Activated CD4-positive, alpha-beta memory T cell treated with anti-CD3 and anti-CD28 coated beads, Interleukin-2, amount 10 ng/mL, durations not matched to agents 7 days and 5 days (primary cell): ENCODE results near the gene MRPS33. TPM values are rescaled to one million over a fixed set of nuclear protein-coding genes. Genes with fewer than 3 reads are reported as not detected.
A peak's percentile ranks its signal among the peaks of the same experiment; 100 is the strongest.
"Not testable (repeated sequence)": the region's sequence is repeated elsewhere in the genome, so short reads cannot be mapped to it uniquely, and the experiment has no call there.

ENCODE experiments used
- CTCF ChIA-PET: fragments of 350-600 bp; sonication (Branson Sonifier 250); formaldehyde crosslinking; loops from one replicate; lab custom pipeline; 2021; ENCODE audit warnings: antibody characterized with exemption, inconsistent platforms; lab: Charles Lee
- POLR2A ChIA-PET: fragments of 350-600 bp; sonication (Branson Sonifier 250); formaldehyde crosslinking; loops from one replicate; lab custom pipeline; 2021; ENCODE audit warnings: antibody characterized with exemption; lab: Charles Lee
- DNase-seq: peaks from one replicate; pipeline ENCODE4 v3.0.0-alpha.2; 2020
- H3K27ac Mint-ChIP-seq: one replicate; pipeline ENCODE4 v1.8.0; 2021; ENCODE audit warnings: mild to moderate bottlenecking, mixed read lengths
- H3K27me3 Mint-ChIP-seq: one replicate; pipeline ENCODE4 v1.8.0; 2021; ENCODE audit warnings: mixed read lengths
- H3K36me3 Mint-ChIP-seq: one replicate; pipeline ENCODE4 v1.8.0; 2021; ENCODE audit warnings: low read depth, mixed read lengths
- H3K4me1 Mint-ChIP-seq: one replicate; pipeline ENCODE4 v1.8.0; 2021; ENCODE audit warnings: mixed read lengths
- H3K4me3 Mint-ChIP-seq: one replicate; pipeline ENCODE4 v1.8.0; 2021; ENCODE audit warnings: mild to moderate bottlenecking, mixed read lengths
- H3K9me3 Mint-ChIP-seq: one replicate; pipeline ENCODE4 v1.8.0; 2021; ENCODE audit warnings: mixed read lengths
- total RNA-seq, 2 experiments: library from RNA; stranded (reverse); gene quantifications; one replicate each; pipeline ENCODE4 v1.2.3, GENCODE V29; 2021

Gene MRPS33
- total RNA-seq, result 10 to 100 TPM; 58.5 to 68.3 TPM

DNA sequence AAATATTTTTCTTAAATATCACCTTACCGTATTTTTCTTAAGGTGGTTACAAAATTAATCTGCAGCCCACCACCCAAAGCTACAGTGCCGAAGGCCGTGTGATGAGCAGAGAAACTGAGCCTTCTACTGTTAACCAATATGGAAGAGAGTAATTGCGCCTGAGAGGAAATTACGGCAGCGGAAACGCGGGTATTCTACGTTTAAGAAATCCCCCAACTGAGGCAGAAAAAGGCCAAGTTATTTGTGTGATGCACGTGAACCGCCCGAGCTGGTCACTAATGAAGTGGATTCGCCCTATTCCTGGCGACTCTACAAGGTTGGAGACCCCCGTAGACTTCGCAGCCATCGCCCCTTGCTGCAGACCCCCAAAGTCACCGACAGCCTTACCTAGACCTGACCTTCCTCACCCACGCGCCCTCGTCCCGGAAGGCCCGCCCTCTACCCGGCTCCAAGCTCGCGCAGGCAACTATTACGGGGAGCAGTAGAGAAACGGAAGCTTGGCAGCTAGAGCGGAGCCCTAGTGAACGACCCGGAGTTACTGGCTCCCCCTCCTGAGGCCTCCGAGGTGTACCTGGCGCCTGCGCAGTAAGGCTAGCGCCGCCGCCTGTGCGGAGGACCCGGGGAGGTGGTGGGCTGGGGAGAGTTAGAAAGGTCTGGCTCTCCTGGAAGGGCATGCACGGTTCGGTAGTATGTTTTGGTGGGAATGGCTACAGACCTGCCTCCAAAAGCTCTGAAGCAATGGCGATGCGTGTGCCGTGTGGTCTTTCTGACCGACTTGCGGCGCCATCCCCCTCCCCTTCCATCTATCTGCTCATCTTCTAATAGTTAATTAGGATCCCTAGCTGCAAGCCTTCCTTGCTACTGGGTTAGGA is at the start of gene MRPS33:
MRPS33 (minus strand) TSS at position 429 of the 872 bp plus-strand sequence. CDS start 4,319 bp downstream, outside the sequence.
- peak within 1 kb of the TSS; percentile 96 for H3K27ac Mint-ChIP-seq
- ChIA-PET CTCF (interaction anchor here (0.5 to 6.3 kb wide), 17 partner anchors 10 to 723 kb away, joined by 3 to 66 read pairs (median 5); partner anchors contain the start of genes ADCK2, BRAF and SSBP1), POLR2A (interaction anchor here (0.9 to 3.9 kb wide), 24 partner anchors 9 to 724 kb away, joined by 3 to 34 read pairs (median 7); partner anchors contain the start of genes ADCK2, AGK, BRAF and NDUFB2)
- peaks cover 38% of the 10 kb centered on the region for H3K4me1 Mint-ChIP-seq
- H3K27me3 Mint-ChIP-seq, result peaks cover 12% of the 10 kb centered on the region
- H3K9me3 Mint-ChIP-seq, result peaks cover 2% of the 10 kb centered on the region
- H3K36me3 Mint-ChIP-seq, result peaks cover 5% of the 10 kb centered on the region
- peak; percentile 95 for DNase-seq
- peak within 1 kb of the TSS; percentile 97 for H3K4me3 Mint-ChIP-seq

DNA sequence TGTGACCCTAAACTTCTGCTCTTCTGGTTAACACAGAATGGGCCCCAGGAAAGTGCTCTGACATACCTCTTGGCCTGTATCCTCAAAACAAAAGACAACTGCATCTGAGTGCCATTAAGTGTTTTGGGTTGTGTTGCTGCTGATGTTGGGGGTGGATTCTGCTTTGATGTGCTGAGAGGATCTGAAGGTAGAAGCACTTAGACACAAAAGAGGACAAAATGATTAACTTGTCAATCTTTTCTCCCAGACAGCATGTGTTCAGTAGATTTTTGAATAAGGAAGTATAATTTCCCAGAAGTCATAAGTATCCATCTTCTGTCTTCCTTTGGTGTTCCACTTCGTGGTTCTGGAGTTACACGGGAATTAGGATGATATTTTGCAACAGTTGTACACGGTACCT is 43.0 kb upstream of the MRPS33 start:
- Mint-ChIP-seq H3K9me3 (no peaks in the 10 kb centered on the region), H3K36me3 (no peaks in the 10 kb centered on the region), H3K27me3 (peaks cover 7% of the 10 kb centered on the region), H3K4me1 (peaks cover 18% of the 10 kb centered on the region), H3K27ac (no peak overlapping the region), H3K4me3 (no peak overlapping the region)
- no peak for DNase-seq
- CTCF ChIA-PET, result no interaction called here
- POLR2A ChIA-PET, result no interaction called here

- H3K4me3 Mint-ChIP-seq, result no peak overlapping the region
- H3K4me1 Mint-ChIP-seq, result peaks cover 30% of the 10 kb centered on the region
- H3K27ac Mint-ChIP-seq, result no peak overlapping the region
- H3K36me3 Mint-ChIP-seq, result no peaks in the 10 kb centered on the region
- no peak for DNase-seq
- H3K9me3 Mint-ChIP-seq, result no peaks in the 10 kb centered on the region
- POLR2A ChIA-PET, result no interaction called here
- CTCF ChIA-PET, result no interaction called here
- peaks cover 5% of the 10 kb centered on the region for H3K27me3 Mint-ChIP-seq
These were observed 40.4 kb upstream of the MRPS33 start for GRCh38 chr7:141055146-141055545.

GRCh38 chr7:141053626-141054025 is 38.9 kb upstream of the MRPS33 start:
- Mint-ChIP-seq H3K27ac (peak overlapping the region; percentile 83), H3K27me3 (peaks cover 7% of the 10 kb centered on the region), H3K4me1 (peaks cover 30% of the 10 kb centered on the region), H3K4me3 (peak overlapping the region; percentile 22), H3K36me3 (no peaks in the 10 kb centered on the region), H3K9me3 (no peaks in the 10 kb centered on the region)
- CTCF ChIA-PET, result interaction anchor here (1.1 kb wide), 1 partner anchor 39 kb away, joined by 7 read pairs; the partner anchor contains the start of gene MRPS33
- POLR2A ChIA-PET, result interaction anchor here (1.1 to 1.2 kb wide), 3 partner anchors 18 to 40 kb away, joined by 3 to 7 read pairs (median 4); partner anchors contain the start of gene MRPS33
- DNase-seq, result peak; percentile 78

- Mint-ChIP-seq H3K36me3 (no peaks in the 10 kb centered on the region), H3K4me3 (no peak overlapping the region), H3K27me3 (peaks cover 12% of the 10 kb centered on the region), H3K27ac (no peak overlapping the region), H3K9me3 (peaks cover 3% of the 10 kb centered on the region), H3K4me1 (no peaks in the 10 kb centered on the region)
- ChIA-PET CTCF (no interaction called here), POLR2A (no interaction called here)
- no peak for DNase-seq
These were observed 31.3 kb upstream of the MRPS33 start for GRCh38 chr7:141045842-141046620.

DNA sequence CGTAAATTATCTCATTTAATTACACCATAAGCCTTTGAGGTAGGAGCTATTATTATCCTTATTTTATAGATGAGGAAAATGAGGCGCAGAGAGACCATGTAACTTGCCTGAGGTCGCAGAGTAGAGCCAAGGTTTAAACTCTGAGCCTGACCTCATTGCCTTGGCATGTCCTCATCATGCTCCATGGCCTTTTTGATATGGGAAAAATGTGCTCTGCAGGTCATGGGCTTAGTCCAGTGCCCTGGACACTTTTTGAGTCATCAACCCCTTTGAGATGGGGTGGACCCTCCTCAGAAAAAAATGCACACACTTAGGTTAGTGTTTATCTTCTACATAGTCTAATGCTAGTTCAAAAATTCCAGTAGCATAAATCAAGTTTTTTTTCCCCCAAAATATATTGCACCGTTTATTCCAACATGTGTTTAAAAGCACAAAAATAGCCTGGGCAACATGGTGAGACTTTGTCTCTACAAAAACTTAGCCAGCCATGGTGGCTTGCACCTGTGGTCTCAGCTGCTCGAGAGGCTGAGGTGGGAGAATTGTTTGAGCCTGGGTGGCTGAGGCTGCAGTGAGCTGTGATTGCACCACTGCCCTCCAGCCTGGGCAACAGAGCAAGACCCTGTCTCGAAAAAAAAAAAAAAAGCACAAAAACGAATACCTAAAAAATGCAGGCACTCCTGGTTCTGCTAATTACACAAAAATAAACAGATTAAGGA is 30.5 kb upstream of the MRPS33 start:
- peaks cover 13% of the 10 kb centered on the region for H3K27me3 Mint-ChIP-seq
- ChIA-PET CTCF (no interaction called here), POLR2A (no interaction called here)
- no peak overlapping the region for H3K27ac Mint-ChIP-seq
- peaks cover 3% of the 10 kb centered on the region for H3K9me3 Mint-ChIP-seq
- no peak for DNase-seq
- no peaks in the 10 kb centered on the region for H3K4me1 Mint-ChIP-seq
- no peak overlapping the region for H3K4me3 Mint-ChIP-seq
- no peaks in the 10 kb centered on the region for H3K36me3 Mint-ChIP-seq

- Mint-ChIP-seq H3K36me3 (no peaks in the 10 kb centered on the region), H3K27me3 (peaks cover 18% of the 10 kb centered on the region), H3K4me1 (no peaks in the 10 kb centered on the region), H3K27ac (no peak overlapping the region), H3K9me3 (peaks cover 3% of the 10 kb centered on the region), H3K4me3 (no peak overlapping the region)
- POLR2A ChIA-PET, result no interaction called here
- CTCF ChIA-PET, result no interaction called here
- DNase-seq, result no peak
These were observed 28.9 kb upstream of the MRPS33 start for GRCh38 chr7:141043616-141044015.

DNA sequence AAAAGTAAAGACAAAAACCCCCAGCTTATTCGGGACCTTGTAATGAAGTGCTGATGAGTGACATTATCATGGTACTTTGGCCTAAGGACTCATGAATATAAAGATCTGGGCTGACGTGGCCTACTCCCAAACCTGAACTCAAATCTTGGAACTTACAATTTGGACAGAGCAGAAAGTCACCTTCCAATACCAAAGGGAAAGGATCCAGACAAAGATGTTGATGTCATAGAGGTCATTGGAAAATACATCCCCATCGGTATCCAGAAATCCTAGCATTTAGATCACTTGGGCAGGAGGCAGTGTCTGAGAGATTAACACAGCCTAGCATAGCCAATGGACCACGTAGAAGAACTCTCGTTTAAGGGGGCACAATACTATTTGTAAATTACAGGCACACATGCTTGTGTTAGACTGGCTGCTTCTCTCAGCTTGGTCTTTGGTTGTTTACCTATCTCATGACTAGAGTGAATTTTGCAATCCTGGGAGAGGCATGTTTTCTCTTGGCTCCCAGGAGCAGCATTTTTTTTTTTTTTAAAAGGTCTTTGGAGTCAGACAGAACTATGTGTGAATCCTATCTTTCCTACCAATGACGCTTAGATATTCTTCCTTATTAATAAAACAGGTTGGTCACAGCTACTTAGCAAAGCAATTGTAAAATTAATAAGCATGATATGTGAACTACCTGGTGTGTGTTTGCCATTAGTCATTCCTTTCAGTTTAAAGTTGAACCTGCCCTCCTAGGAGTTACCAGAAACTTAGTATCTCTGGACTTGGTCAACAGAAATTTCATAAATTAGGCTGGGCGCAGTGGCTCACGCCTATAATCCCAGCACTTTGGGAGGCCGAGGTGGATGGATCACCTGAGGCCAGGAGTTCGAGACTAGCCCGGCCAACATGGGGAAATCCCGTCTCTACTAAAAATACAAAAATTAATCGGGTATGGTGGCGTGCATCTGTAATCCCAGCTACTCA is 27.8 kb upstream of the MRPS33 start:
- peaks cover 3% of the 10 kb centered on the region for H3K9me3 Mint-ChIP-seq
- no peak overlapping the region for H3K4me3 Mint-ChIP-seq
- POLR2A ChIA-PET, result no interaction called here
- no peaks in the 10 kb centered on the region for H3K36me3 Mint-ChIP-seq
- no peak overlapping the region for H3K27ac Mint-ChIP-seq
- CTCF ChIA-PET, result no interaction called here
- H3K27me3 Mint-ChIP-seq, result peaks cover 18% of the 10 kb centered on the region
- no peaks in the 10 kb centered on the region for H3K4me1 Mint-ChIP-seq
- no peak for DNase-seq

- no peak overlapping the region for H3K4me3 Mint-ChIP-seq
- no peak for DNase-seq
- H3K9me3 Mint-ChIP-seq, result no peaks in the 10 kb centered on the region
- ChIA-PET CTCF (interaction anchor here (0.6 kb wide), 1 partner anchor 559 kb away, joined by 3 read pairs; no protein-coding TSS in a partner anchor), POLR2A (no interaction called here)
- no peaks in the 10 kb centered on the region for H3K36me3 Mint-ChIP-seq
- no peaks in the 10 kb centered on the region for H3K4me1 Mint-ChIP-seq
- peaks cover 14% of the 10 kb centered on the region for H3K27me3 Mint-ChIP-seq
- H3K27ac Mint-ChIP-seq, result no peak overlapping the region
These were observed 24.6 kb upstream of the MRPS33 start for GRCh38 chr7:141039376-141039775.

DNA sequence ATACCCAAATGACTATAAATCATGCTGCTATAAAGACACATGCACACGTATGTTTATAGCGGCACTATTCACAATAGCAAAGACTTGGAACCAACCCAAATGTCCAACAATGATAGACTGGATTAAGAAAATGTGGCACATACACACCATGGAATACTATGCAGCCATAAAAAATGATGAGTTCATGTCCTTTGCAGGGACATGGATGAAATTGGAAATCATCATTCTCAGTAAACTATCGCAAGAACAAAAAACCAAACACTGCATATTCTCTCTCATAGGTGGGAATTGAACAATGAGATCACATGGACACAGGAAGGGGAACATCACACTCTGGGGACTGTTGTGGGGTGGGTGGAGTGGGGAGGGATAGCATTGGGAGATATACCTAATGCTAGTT is 23.3 kb upstream of the MRPS33 start:
- not testable (repeated sequence) for DNase-seq, H3K36me3 Mint-ChIP-seq, H3K9me3 Mint-ChIP-seq

DNA sequence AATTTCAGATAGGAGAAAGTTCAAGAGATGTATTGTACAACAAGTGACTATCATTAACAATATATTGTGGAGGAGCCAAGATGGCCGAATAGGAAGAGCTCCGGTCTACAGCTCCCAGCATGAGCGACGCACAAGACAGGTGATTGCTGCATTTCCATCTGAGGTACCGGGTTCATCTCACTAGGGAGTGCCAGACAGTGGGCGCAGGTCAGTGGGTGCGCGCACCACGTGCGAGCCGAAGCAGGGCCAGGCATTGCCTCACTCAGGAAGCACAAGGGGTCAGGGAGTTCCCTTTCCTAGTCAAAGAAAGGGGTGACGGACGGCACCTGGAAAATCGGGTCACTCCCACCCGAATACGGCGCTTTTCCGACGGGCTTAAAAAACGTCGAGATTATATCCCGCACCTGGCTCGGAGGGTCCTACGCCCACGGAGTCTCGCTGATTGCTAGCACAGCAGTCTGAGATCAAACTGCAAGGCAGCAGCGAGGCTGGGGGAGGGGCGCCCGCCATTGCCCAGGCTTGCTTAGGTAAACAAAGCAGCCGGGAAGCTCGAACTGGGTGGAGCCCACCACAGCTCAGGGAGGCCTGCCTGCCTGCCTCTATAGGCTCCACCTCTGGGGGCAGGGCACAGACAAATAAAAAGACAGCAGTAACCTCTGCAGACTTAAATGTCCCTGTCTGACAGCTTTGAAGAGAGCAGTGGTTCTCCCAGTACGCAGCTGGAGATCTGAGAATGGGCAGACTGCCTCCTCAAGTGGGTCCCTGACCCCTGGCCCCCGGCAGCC is 18.0 kb upstream of the MRPS33 start:
- H3K36me3 Mint-ChIP-seq, POLR2A ChIA-PET: not testable (repeated sequence)
- H3K27me3 Mint-ChIP-seq, result peaks cover 21% of the 10 kb centered on the region

More for the DNA sequence above, 23.3 kb upstream of the MRPS33 start:
- peaks cover 16% of the 10 kb centered on the region for H3K27me3 Mint-ChIP-seq
- POLR2A ChIA-PET, H3K27ac Mint-ChIP-seq, H3K4me1 Mint-ChIP-seq, H3K4me3 Mint-ChIP-seq, CTCF ChIA-PET: not testable (repeated sequence)

More for the DNA sequence above, 18.0 kb upstream of the MRPS33 start:
- DNase-seq, H3K9me3 Mint-ChIP-seq, H3K4me3 Mint-ChIP-seq, CTCF ChIA-PET, H3K4me1 Mint-ChIP-seq, H3K27ac Mint-ChIP-seq: not testable (repeated sequence)
